ENCODE measurements around the gene GCNT2.

GCNT2 gene

GRCh38 chr6:10609038-10609437 is 87.9 kb downstream of the GCNT2 start:
- Histone ChIP-seq H3K79me1 (ENCODE audit: low read length) (no peaks in the 10 kb centered on the region), H3K14ac (ENCODE audit: low read length) (no peak overlapping the region), H3K9me3 (ENCODE audit: insufficient read depth, low read depth, low read length) (peaks cover 3% of the 10 kb centered on the region), H3K4ac (ENCODE audit: low read depth, low read length) (no peak overlapping the region), H3K27ac (ENCODE audit: low read depth, low read length) (no peak overlapping the region), H4K12ac (ENCODE audit: low read depth, low read length) (no peak overlapping the region), H2BK5ac (ENCODE audit: low read depth, low read length, poor library complexity) (no peak overlapping the region), H3K4me2 (ENCODE audit: low read length) (no peak overlapping the region), H3K27me3 (ENCODE audit: insufficient read depth, low read length) (no peaks in the 10 kb centered on the region), H2AFZ (ENCODE audit: insufficient read depth, low read length, poor library complexity) (no peak overlapping the region), H3K79me2 (ENCODE audit: control insufficient read depth, insufficient read depth, low read length, poor library complexity) (no peaks in the 10 kb centered on the region), H3K36me3 (ENCODE audit: control insufficient read depth in 1 of 2, insufficient read depth in 2 of 2, low read length in 2 of 2) (peaks cover 3 to 7% of the 10 kb centered on the region in 2 experiments), H2BK120ac (ENCODE audit: insufficient read depth, low read length, poor library complexity) (no peak overlapping the region), H3K23ac (ENCODE audit: low read length) (no peak overlapping the region), H3K9ac (ENCODE audit: low read length) (no peak overlapping the region), H4K8ac (ENCODE audit: low read depth, low read length) (no peak overlapping the region), H2AK5ac (ENCODE audit: low read length) (no peak overlapping the region), H3K4me1 (ENCODE audit: control insufficient read depth in 1 of 2, insufficient read depth in 2 of 2, low read length in 2 of 2) (peaks cover 0 to 8% of the 10 kb centered on the region in 2 experiments), H3K4me3 (ENCODE audit: low read depth, low read length) (no peak overlapping the region), H2BK12ac (ENCODE audit: low read length) (no peak overlapping the region), H4K91ac (ENCODE audit: low read depth, low read length) (no peak overlapping the region), H3K18ac (ENCODE audit: low read length) (no peak overlapping the region)
- no CpG with 5 or more reads among the region's 1 CpG for WGBS (ENCODE audit: extremely low coverage, insufficient coverage, insufficient read length)
- no peak for DNase-seq

GRCh38 chr6:10610289-10610688 is 89.1 kb downstream of the GCNT2 start:
- H4K12ac ChIP-seq (ENCODE audit: low read depth, low read length) = no peak overlapping the region
- WGBS (ENCODE audit: extremely low coverage, insufficient coverage, insufficient read length) = no CpG with 5 or more reads among the region's 1 CpG

GRCh38 chr6:10612161-10612560 is 91.0 kb downstream of the GCNT2 start:
- Histone ChIP-seq H3K18ac (ENCODE audit: low read length) (no peak overlapping the region), H3K4me1 (ENCODE audit: control insufficient read depth in 1 of 2, insufficient read depth in 2 of 2, low read length in 2 of 2) (peaks cover 1 to 10% of the 10 kb centered on the region in 2 experiments), H3K4me2 (ENCODE audit: low read length) (no peak overlapping the region), H3K9ac (ENCODE audit: low read length) (no peak overlapping the region), H3K4me3 (ENCODE audit: low read depth, low read length) (no peak overlapping the region), H3K27ac (ENCODE audit: low read depth, low read length) (no peak overlapping the region), H3K4ac (ENCODE audit: low read depth, low read length) (no peak overlapping the region), H3K23ac (ENCODE audit: low read length) (no peak overlapping the region), H3K79me2 (ENCODE audit: control insufficient read depth, insufficient read depth, low read length, poor library complexity) (no peaks in the 10 kb centered on the region), H2AK5ac (ENCODE audit: low read length) (no peak overlapping the region), H3K79me1 (ENCODE audit: low read length) (no peaks in the 10 kb centered on the region), H4K91ac (ENCODE audit: low read depth, low read length) (no peak overlapping the region), H2BK120ac (ENCODE audit: insufficient read depth, low read length, poor library complexity) (no peak overlapping the region), H3K36me3 (ENCODE audit: control insufficient read depth in 1 of 2, insufficient read depth in 2 of 2, low read length in 2 of 2) (peaks cover 2 to 5% of the 10 kb centered on the region in 2 experiments), H4K8ac (ENCODE audit: low read depth, low read length) (no peak overlapping the region), H2BK5ac (ENCODE audit: low read depth, low read length, poor library complexity) (no peak overlapping the region), H3K14ac (ENCODE audit: low read length) (no peak overlapping the region), H3K27me3 (ENCODE audit: insufficient read depth, low read length) (no peaks in the 10 kb centered on the region), H2AFZ (ENCODE audit: insufficient read depth, low read length, poor library complexity) (no peak overlapping the region), H2BK12ac (ENCODE audit: low read length) (no peak overlapping the region), H3K9me3 (ENCODE audit: insufficient read depth, low read depth, low read length) (peaks cover 3% of the 10 kb centered on the region), H4K12ac (ENCODE audit: low read depth, low read length) (no peak overlapping the region)
- no peak for DNase-seq
- WGBS (ENCODE audit: extremely low coverage, insufficient coverage, insufficient read length) = no CpG with 5 or more reads among the region's 8 CpGs

More at GRCh38 chr6:10610289-10610688, 89.1 kb downstream of the GCNT2 start:
- Histone ChIP-seq H2BK5ac (ENCODE audit: low read depth, low read length, poor library complexity) (no peak overlapping the region), H2AFZ (ENCODE audit: insufficient read depth, low read length, poor library complexity) (no peak overlapping the region), H3K79me2 (ENCODE audit: control insufficient read depth, insufficient read depth, low read length, poor library complexity) (no peaks in the 10 kb centered on the region), H3K4me1 (ENCODE audit: control insufficient read depth in 1 of 2, insufficient read depth in 2 of 2, low read length in 2 of 2) (peaks cover 0 to 8% of the 10 kb centered on the region in 2 experiments), H3K4me3 (ENCODE audit: low read depth, low read length) (no peak overlapping the region), H4K91ac (ENCODE audit: low read depth, low read length) (no peak overlapping the region), H3K18ac (ENCODE audit: low read length) (no peak overlapping the region), H3K27me3 (ENCODE audit: insufficient read depth, low read length) (no peaks in the 10 kb centered on the region), H3K23ac (ENCODE audit: low read length) (no peak overlapping the region), H4K8ac (ENCODE audit: low read depth, low read length) (no peak overlapping the region), H3K9ac (ENCODE audit: low read length) (no peak overlapping the region), H2BK12ac (ENCODE audit: low read length) (no peak overlapping the region), H3K36me3 (ENCODE audit: control insufficient read depth in 1 of 2, insufficient read depth in 2 of 2, low read length in 2 of 2) (peaks cover 3 to 7% of the 10 kb centered on the region in 2 experiments), H3K9me3 (ENCODE audit: insufficient read depth, low read depth, low read length) (peaks cover 3% of the 10 kb centered on the region), H3K79me1 (ENCODE audit: low read length) (no peaks in the 10 kb centered on the region), H3K14ac (ENCODE audit: low read length) (no peak overlapping the region), H3K27ac (ENCODE audit: low read depth, low read length) (no peak overlapping the region), H2BK120ac (ENCODE audit: insufficient read depth, low read length, poor library complexity) (no peak overlapping the region), H2AK5ac (ENCODE audit: low read length) (no peak overlapping the region), H3K4me2 (ENCODE audit: low read length) (no peak overlapping the region), H3K4ac (ENCODE audit: low read depth, low read length) (no peak overlapping the region)
- peak; percentile 19 to 60 for DNase-seq

GRCh38 chr6:10613077-10613476 is 91.9 kb downstream of the GCNT2 start:
- no peak for DNase-seq
- H3K4me1 ChIP-seq (ENCODE audit: control insufficient read depth in 1 of 2, insufficient read depth in 2 of 2, low read length in 2 of 2) = peaks cover 4 to 14% of the 10 kb centered on the region in 2 experiments
- no peak overlapping the region for H3K23ac ChIP-seq (ENCODE audit: low read length)
- no peak overlapping the region for H3K4ac ChIP-seq (ENCODE audit: low read depth, low read length)
- H2AFZ ChIP-seq (ENCODE audit: insufficient read depth, low read length, poor library complexity) = no peak overlapping the region
- H4K12ac ChIP-seq (ENCODE audit: low read depth, low read length) = no peak overlapping the region
- no CpG with 5 or more reads among the region's 3 CpGs for WGBS (ENCODE audit: extremely low coverage, insufficient coverage, insufficient read length)
- no peak overlapping the region for H4K8ac ChIP-seq (ENCODE audit: low read depth, low read length)
- H3K4me2 ChIP-seq (ENCODE audit: low read length) = no peak overlapping the region
- H3K27ac ChIP-seq (ENCODE audit: low read depth, low read length) = no peak overlapping the region
- H3K14ac ChIP-seq (ENCODE audit: low read length) = no peak overlapping the region
- no peak overlapping the region for H3K4me3 ChIP-seq (ENCODE audit: low read depth, low read length)
- H3K36me3 ChIP-seq (ENCODE audit: control insufficient read depth in 1 of 2, insufficient read depth in 2 of 2, low read length in 2 of 2) = peaks cover 2 to 3% of the 10 kb centered on the region in 2 experiments
- no peaks in the 10 kb centered on the region for H3K79me2 ChIP-seq (ENCODE audit: control insufficient read depth, insufficient read depth, low read length, poor library complexity)
- H3K9ac ChIP-seq (ENCODE audit: low read length) = no peak overlapping the region
- H2BK5ac ChIP-seq (ENCODE audit: low read depth, low read length, poor library complexity) = no peak overlapping the region
- H2AK5ac ChIP-seq (ENCODE audit: low read length) = no peak overlapping the region
- H3K27me3 ChIP-seq (ENCODE audit: insufficient read depth, low read length) = no peaks in the 10 kb centered on the region
- H2BK120ac ChIP-seq (ENCODE audit: insufficient read depth, low read length, poor library complexity) = no peak overlapping the region
- no peaks in the 10 kb centered on the region for H3K79me1 ChIP-seq (ENCODE audit: low read length)
- H2BK12ac ChIP-seq (ENCODE audit: low read length) = no peak overlapping the region
- no peak overlapping the region for H4K91ac ChIP-seq (ENCODE audit: low read depth, low read length)
- peaks cover 3% of the 10 kb centered on the region for H3K9me3 ChIP-seq (ENCODE audit: insufficient read depth, low read depth, low read length)
- H3K18ac ChIP-seq (ENCODE audit: low read length) = no peak overlapping the region
